GM06990 (cell line): ENCODE results near the gene SHTN1.

Experiments
- DNase-seq: peaks from one replicate; pipeline ENCODE4 v3.0.0-alpha.2; 2011; ENCODE audit not compliant: insufficient read length; ENCODE audit errors: extremely low read depth
- H3K27me3 ChIP-seq: replicated peaks from 2 replicates; pipeline ENCODE4 v1.6.0; 2011; ENCODE audit warnings: low read length; ENCODE audit not compliant: control insufficient read depth, insufficient read depth
- H3K36me3 ChIP-seq: 2 replicates; pipeline ENCODE4 v1.5.1; 2011; ENCODE audit warnings: low read length; ENCODE audit not compliant: control insufficient read depth, insufficient read depth
- H3K4me3 ChIP-seq: replicated peaks from 2 replicates; pipeline ENCODE4 v1.5.1; 2011; ENCODE audit warnings: low read depth, mild to moderate bottlenecking, control low read depth, low read length
- CTCF ChIP-seq: IDR thresholded peaks from 2 replicates; pipeline ENCODE4 v1.5.1; 2011; ENCODE audit warnings: low read length, control low read depth, mild to moderate bottlenecking, inconsistent platforms; ENCODE audit not compliant: insufficient read depth, poor library complexity, severe bottlenecking

The SHTN1 gene

GRCh38 chr10:116984202-116984990 is 20.6 kb downstream of the SHTN1 start:
- Histone ChIP-seq H3K4me3 (no peak overlapping the region), H3K36me3 (no peaks in the 10 kb centered on the region), H3K27me3 (no peaks in the 10 kb centered on the region)
- TF ChIP-seq CTCF: no peak
- DNase-seq: no peak

- H3K4me3 ChIP-seq: no peak overlapping the region
- no peaks in the 10 kb centered on the region for H3K36me3 ChIP-seq
- no peak for DNase-seq
- TF ChIP-seq CTCF: no peak
- no peaks in the 10 kb centered on the region for H3K27me3 ChIP-seq
Measured at GRCh38 chr10:116980041-116980440, 24.9 kb downstream of the SHTN1 start.

- Histone ChIP-seq H3K27me3 (no peaks in the 10 kb centered on the region), H3K36me3 (no peaks in the 10 kb centered on the region), H3K4me3 (no peak overlapping the region)
- no peak for TF ChIP-seq CTCF
- DNase-seq: no peak
Measured at GRCh38 chr10:116978901-116979300, 26.1 kb downstream of the SHTN1 start.

- no peak for DNase-seq
- Histone ChIP-seq H3K36me3 (no peaks in the 10 kb centered on the region), H3K27me3 (no peaks in the 10 kb centered on the region), H3K4me3 (no peak overlapping the region)
- TF ChIP-seq CTCF: no peak
Measured at GRCh38 chr10:116974456-116975005, 30.5 kb downstream of the SHTN1 start.

GRCh38 chr10:116973946-116974455 is 31.0 kb downstream of the SHTN1 start:
- DNase-seq: no peak
- H3K36me3 ChIP-seq: no peaks in the 10 kb centered on the region
- no peak for TF ChIP-seq CTCF
- H3K4me3 ChIP-seq: no peak overlapping the region
- H3K27me3 ChIP-seq: no peaks in the 10 kb centered on the region
